LNCaP clone FGC (cell line): ENCODE data around the gene ITGA2B.

Source experiments
- DNase-seq: peaks from one replicate; pipeline ENCODE4 v3.0.0-alpha.2; 2011; ENCODE audit warnings: low read depth
- H3K4me3 ChIP-seq: 2 replicates; pipeline ENCODE4 v1.5.1; 2011; ENCODE audit warnings: mild to moderate bottlenecking, low read depth, low read length, control low read depth
- TF ChIP-seq, protein P1 (sequence below): IDR thresholded peaks from 2 replicates; pipeline ENCODE4 v1.5.1; 2012; ENCODE audit warnings: mild to moderate bottlenecking; ENCODE audit not compliant: control insufficient read depth, insufficient read depth; ENCODE audit errors: extremely low read depth

The ITGA2B gene

DNA sequence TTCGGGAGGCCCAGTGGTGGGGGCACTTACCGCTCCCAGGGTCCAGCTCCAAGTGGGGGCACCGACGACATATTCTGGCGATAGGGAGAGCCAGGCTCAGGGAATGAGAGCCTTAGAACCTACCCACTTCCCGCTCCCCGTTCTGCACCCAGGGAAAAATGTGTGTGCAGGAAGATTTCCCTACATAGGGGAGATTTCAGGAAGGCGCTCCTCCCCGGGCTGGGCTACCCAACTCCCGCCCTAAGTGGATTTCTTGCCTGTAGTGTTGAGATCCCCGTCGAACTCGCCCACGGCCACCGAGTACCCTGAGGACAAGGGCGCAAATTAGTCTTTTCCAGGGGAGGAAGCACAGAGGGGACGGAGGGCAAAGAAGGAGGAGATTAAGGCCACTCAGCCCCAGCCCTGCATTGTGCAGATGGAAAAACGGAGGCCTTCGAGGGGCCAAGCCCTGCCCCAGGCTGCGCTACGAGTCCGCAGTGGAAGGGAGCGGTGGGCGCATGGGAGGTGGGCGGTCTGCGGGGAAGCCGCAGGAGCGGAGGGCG is 5.1 kb downstream of the ITGA2B start:
- no peak for DNase-seq
- TF ChIP-seq, protein P1, sequence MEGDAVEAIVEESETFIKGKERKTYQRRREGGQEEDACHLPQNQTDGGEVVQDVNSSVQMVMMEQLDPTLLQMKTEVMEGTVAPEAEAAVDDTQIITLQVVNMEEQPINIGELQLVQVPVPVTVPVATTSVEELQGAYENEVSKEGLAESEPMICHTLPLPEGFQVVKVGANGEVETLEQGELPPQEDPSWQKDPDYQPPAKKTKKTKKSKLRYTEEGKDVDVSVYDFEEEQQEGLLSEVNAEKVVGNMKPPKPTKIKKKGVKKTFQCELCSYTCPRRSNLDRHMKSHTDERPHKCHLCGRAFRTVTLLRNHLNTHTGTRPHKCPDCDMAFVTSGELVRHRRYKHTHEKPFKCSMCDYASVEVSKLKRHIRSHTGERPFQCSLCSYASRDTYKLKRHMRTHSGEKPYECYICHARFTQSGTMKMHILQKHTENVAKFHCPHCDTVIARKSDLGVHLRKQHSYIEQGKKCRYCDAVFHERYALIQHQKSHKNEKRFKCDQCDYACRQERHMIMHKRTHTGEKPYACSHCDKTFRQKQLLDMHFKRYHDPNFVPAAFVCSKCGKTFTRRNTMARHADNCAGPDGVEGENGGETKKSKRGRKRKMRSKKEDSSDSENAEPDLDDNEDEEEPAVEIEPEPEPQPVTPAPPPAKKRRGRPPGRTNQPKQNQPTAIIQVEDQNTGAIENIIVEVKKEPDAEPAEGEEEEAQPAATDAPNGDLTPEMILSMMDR: no peak
- no peak overlapping the region for H3K4me3 ChIP-seq

DNA sequence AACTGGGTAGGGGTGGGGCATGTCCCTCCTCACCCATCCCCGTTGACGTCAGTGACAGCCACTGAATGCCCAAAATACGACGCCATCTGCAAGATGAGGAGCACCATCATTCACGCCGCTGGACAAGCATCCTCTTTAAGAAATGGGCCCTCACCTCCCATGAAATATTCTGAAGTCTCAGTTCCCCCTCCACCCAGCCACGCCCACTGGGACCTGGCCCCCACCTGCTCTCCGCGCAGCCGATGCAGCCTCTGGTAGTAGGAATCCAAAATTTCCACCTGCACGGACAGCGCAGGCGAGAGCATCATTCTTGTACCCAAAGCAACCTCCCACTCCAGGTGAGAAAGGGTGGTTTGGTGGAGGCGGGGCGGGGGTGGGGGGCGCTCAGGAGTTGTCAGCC is 5.6 kb downstream of the ITGA2B start:
- no peak overlapping the region for H3K4me3 ChIP-seq
- no peak for DNase-seq

DNA sequence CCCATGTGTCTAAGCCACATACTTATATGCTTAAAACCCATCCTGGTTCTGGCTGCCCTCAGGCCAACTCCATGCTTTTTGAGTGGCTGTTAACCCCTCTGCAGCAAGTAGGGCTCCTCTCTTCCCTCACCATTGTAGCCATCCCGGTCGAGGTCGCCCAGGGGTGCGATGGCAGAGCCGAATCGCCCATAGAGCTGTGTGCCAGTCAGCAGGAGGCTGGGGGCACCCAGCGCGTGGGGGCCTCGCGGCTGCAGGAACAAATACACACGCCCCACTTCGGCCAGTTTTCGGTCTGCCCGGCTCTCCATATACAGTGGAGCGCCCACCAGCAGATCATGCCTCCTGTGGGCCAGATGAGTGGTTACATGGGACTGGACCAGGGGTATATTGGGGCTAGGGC is 6.1 kb downstream of the ITGA2B start:
- DNase-seq: no peak
- TF ChIP-seq, protein P1: no peak
- no peak overlapping the region for H3K4me3 ChIP-seq

More for the DNA sequence above, 5.6 kb downstream of the ITGA2B start:
- TF ChIP-seq, protein P1: no peak

DNA sequence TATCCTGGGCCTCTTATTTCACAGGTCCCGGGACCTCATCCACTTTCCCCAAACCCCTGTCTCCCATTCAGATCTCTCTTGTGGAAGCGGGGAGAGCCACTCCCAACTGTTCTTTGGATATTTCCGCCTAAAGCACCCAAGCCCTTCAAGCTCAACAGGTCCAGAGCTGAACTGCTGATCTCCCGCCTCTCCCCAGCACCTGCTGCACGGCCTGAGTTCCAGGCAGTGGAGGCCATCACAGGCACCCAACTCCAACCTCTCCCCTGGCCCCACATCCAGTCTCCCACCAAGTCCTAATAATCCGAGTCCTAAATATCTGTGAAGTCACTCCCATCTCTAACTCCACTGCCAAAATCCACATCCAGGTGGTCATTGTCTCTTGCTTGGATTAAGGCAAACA is 6.5 kb downstream of the ITGA2B start:
- TF ChIP-seq, protein P1: no peak
- H3K4me3 ChIP-seq: no peak overlapping the region
- DNase-seq: no peak

DNA sequence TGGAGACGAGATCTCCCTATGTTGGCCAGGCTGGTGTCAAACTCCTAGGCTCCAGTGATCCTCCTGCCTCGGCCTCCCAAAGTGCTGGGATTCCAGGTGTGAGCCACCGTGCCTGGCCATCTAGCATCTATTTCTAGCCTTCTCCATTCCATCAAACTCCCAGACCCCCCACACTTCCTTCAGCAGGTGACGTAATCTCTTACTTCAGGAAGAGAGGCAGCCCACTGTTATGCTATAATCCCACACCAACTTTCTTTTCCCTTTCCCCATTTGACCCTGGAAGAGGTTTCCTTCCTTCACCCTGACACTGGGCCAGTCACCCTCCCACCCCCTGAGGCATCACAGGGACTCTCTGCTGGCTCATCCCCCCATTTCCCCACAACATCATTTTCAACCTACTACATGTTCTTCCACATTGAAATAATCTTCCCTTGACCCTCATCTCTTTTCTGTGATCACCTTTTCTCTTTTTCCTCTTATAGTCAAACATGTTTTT is 7.6 kb downstream of the ITGA2B start:
- TF ChIP-seq, protein P1: no peak
- DNase-seq: no peak
- no peak overlapping the region for H3K4me3 ChIP-seq

DNA sequence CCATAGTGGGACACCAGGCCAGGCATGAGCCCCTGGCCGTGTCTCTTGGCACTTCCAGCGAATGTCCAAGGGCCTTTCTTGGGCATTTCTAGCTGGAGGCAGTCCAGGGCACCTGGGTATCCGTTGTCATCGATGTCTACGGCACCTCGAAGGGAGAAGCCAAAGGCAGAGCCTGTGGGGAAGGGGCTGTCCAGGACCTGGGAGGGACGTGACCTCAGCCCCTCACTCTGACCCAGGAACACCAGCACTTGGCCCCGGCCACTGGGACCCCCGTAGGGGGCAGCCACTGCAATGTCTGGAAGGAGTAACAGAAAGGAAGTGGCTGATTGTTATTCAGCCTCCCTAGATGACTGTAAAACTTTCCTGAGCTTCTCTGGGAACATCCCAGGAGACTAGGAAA is 8.7 kb downstream of the ITGA2B start:
- TF ChIP-seq, protein P1: no peak
- DNase-seq: no peak
- no peak overlapping the region for H3K4me3 ChIP-seq

DNA sequence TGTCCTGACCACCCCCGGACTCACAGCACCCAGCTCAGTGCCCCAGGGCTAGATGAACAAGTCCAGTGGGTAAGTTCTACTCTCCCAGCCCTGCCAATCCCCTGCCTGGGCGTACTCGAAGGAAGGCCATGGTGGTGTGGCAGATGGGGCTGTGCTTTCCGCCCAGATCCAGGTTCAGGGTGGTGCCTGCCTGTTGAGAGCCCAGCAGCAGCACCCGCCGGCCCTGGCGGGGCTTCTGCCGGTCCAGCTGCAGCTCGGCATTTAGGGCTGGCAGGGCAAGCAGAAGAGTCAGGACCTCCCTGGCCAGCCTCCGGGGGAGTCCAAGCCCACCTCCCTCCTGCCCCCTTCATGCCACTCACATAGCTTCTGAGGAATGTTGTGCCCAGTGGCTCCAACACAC is 9.6 kb downstream of the ITGA2B start:
- DNase-seq: no peak
- H3K4me3 ChIP-seq: no peak overlapping the region
- TF ChIP-seq, protein P1: no peak
